Tibial nerve (tissue), 4 donors: ENCODE measurements around the gene TYR.
"Not testable (repeated sequence)": the region's sequence is repeated elsewhere in the genome, so short reads cannot be mapped to it uniquely, and the experiment has no call there.

Experiments used
- EP300 ChIP-seq, 2 donors: sonication (generic); formaldehyde crosslinking; IDR thresholded peaks; one replicate each; pipeline ENCODE4 v1.6.1; 2017; ENCODE audit warnings: antibody characterized with exemption in 2 of 2, mild to moderate bottlenecking in 1 of 2
- POLR2A ChIP-seq, 2 donors: fragments of 450-650 bp; IDR thresholded peaks; one replicate each; pipeline ENCODE4 v1.6.1; 2017; ENCODE audit warnings: antibody characterized with exemption in 2 of 2, mild to moderate bottlenecking in 2 of 2, moderate library complexity in 2 of 2
- TF ChIP-seq, protein P1 (sequence below), 5 experiments: fragments of 200-600 bp in 3 of 5; fragments of 450-650 bp in 2 of 5; sonication (generic) in 3 of 5; IDR thresholded peaks; one replicate each; pipeline ENCODE4 v1.5.1; 2016 to 2019; ENCODE audit warnings: antibody characterized with exemption in 5 of 5, mild to moderate bottlenecking in 3 of 5, moderate library complexity in 2 of 5

DNA sequence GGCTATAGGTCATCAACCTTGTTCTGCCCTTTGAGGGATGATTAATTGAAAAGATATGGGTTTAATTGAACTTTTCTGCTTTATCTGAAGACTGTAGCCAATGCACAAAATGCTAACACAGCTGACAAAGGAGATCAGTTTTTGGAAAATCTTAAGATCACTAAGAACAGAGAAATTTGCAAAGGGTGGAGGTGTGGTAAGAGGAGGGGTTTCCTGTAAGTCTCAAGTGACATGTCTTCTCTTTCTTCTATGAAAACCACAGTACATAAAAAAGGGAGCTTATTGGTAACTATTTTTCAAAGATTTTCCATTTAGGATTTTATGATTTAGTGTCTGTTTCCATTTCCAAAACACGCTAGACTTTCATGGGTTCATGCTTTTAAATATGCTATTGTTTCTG, 108.9 kb downstream of the TYR start:
- TF ChIP-seq, protein P1, sequence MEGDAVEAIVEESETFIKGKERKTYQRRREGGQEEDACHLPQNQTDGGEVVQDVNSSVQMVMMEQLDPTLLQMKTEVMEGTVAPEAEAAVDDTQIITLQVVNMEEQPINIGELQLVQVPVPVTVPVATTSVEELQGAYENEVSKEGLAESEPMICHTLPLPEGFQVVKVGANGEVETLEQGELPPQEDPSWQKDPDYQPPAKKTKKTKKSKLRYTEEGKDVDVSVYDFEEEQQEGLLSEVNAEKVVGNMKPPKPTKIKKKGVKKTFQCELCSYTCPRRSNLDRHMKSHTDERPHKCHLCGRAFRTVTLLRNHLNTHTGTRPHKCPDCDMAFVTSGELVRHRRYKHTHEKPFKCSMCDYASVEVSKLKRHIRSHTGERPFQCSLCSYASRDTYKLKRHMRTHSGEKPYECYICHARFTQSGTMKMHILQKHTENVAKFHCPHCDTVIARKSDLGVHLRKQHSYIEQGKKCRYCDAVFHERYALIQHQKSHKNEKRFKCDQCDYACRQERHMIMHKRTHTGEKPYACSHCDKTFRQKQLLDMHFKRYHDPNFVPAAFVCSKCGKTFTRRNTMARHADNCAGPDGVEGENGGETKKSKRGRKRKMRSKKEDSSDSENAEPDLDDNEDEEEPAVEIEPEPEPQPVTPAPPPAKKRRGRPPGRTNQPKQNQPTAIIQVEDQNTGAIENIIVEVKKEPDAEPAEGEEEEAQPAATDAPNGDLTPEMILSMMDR (IDR thresholded peaks at IDR 0.05), result not testable (repeated sequence)
- not testable (repeated sequence) for TF ChIP-seq POLR2A, EP300 (IDR thresholded peaks at IDR 0.05)
